NCI-H82 treated with DMSO at 0.1 percent for 48 hours (cell line): ENCODE data around the gene ZBTB17.
"Not testable (repeated sequence)": the region's sequence is repeated elsewhere in the genome, so short reads cannot be mapped to it uniquely, and the experiment has no call there.

Source experiments
- DNase-seq: peaks from one replicate; lab custom pipeline; 2025; ENCODE audit not compliant: unreplicated experiment; lab: John Stamatoyannopoulos, UW

Gene ZBTB17

GRCh38 chr1:15975805-15976680 lies at the start of gene ZBTB17:
ZBTB17 (minus strand) TSS chr1:15976101; CDS start chr1:15948495, 27,606 bp downstream.
- peak; percentile 86 for DNase-seq

- no peak for DNase-seq
Measured at GRCh38 chr1:16023050-16023653, 47.3 kb upstream of the ZBTB17 start.

GRCh38 chr1:16022393-16022792 lies 46.5 kb upstream of the ZBTB17 start:
- no peak for DNase-seq

- DNase-seq, result no peak
Measured at GRCh38 chr1:16021681-16022080, 45.8 kb upstream of the ZBTB17 start, which contains the start of gene CLCNKA. CLCNKA (plus strand) TSS chr1:16022036; CDS start chr1:16022620, 584 bp downstream.

- not testable (repeated sequence) for DNase-seq
Measured at GRCh38 chr1:16020878-16021277, 45.0 kb upstream of the ZBTB17 start.

GRCh38 chr1:16020325-16020724 lies 44.4 kb upstream of the ZBTB17 start:
- DNase-seq, result no peak

GRCh38 chr1:16019644-16020277 lies 43.9 kb upstream of the ZBTB17 start:
- DNase-seq, result no peak

- no peak for DNase-seq
Measured at GRCh38 chr1:16018749-16019643, 43.1 kb upstream of the ZBTB17 start.

- DNase-seq, result no peak
Measured at GRCh38 chr1:16018308-16018707, 42.4 kb upstream of the ZBTB17 start.

GRCh38 chr1:16017461-16018303 lies 41.8 kb upstream of the ZBTB17 start, which contains the start of gene HSPB7:
HSPB7 (minus strand) TSS chr1:16018043; CDS start chr1:16017963, 80 bp downstream.
- DNase-seq, result no peak

GRCh38 chr1:16017076-16017460 lies 41.2 kb upstream of the ZBTB17 start:
- DNase-seq, result no peak

GRCh38 chr1:16015960-16016901 lies 40.3 kb upstream of the ZBTB17 start:
- DNase-seq, result no peak

- DNase-seq, result no peak
Measured at GRCh38 chr1:16015491-16015890, 39.6 kb upstream of the ZBTB17 start.

- no peak for DNase-seq
Measured at GRCh38 chr1:16014509-16015482, 38.9 kb upstream of the ZBTB17 start.

GRCh38 chr1:16013908-16014258 lies 38.0 kb upstream of the ZBTB17 start:
- DNase-seq, result no peak

- DNase-seq, result no peak
Measured at GRCh38 chr1:16013220-16013907, 37.5 kb upstream of the ZBTB17 start.

GRCh38 chr1:16012590-16013219 lies 36.8 kb upstream of the ZBTB17 start:
- DNase-seq, result no peak
